AG04450 (cell line): ENCODE results near the gene HPCAL1. TPM values are rescaled to one million over a fixed set of nuclear protein-coding genes. Genes with fewer than 3 reads are reported as not detected.

ENCODE experiments used
- CTCF ChIA-PET: fragments of 300-600, 350-600 bp; formaldehyde crosslinking; extraction: SDS; loops from one replicate; lab custom pipeline; 2022; ENCODE audit warnings: antibody characterized with exemption, inconsistent platforms; lab: Charles Lee
- POLR2A ChIA-PET: fragments of 350-600 bp; formaldehyde crosslinking; extraction: SDS; loops from one replicate; lab custom pipeline; 2021; ENCODE audit warnings: antibody characterized with exemption, inconsistent platforms; lab: Yijun Ruan, JAX
- DNase-seq: peaks from one replicate; pipeline ENCODE4 v3.0.0-alpha.2; 2011; ENCODE audit warnings: low read depth, low spot score
- H3K27ac ChIP-seq: one replicate; pipeline ENCODE4 v1.5.1; 2012; ENCODE audit warnings: low read depth, low read length, control low read depth
- H3K27me3 ChIP-seq: one replicate; pipeline ENCODE4 v1.6.0; 2012; ENCODE audit warnings: low read length; ENCODE audit not compliant: control insufficient read depth, insufficient read depth
- H3K4me3 ChIP-seq: 2 replicates; pipeline ENCODE4 v1.5.1; 2011; ENCODE audit warnings: mild to moderate bottlenecking, low read depth, low read length, control low read depth
- H3K9me3 ChIP-seq: 2 replicates; pipeline ENCODE4 v1.5.1; 2012; ENCODE audit warnings: low read length; ENCODE audit not compliant: control insufficient read depth, insufficient read depth
- polyA plus RNA-seq: library from polyadenylated mRNA; depleted of rRNA; stranded (reverse); fragments of >200 nt; gene quantifications from 2 replicates; pipeline ENCODE4 v1.2.3, GENCODE V29; 2011
- TF ChIP-seq, protein P1 (sequence below): IDR thresholded peaks from 2 replicates; pipeline ENCODE4 v1.5.1; 2011; ENCODE audit warnings: low read depth, low read length, control low read depth, inconsistent platforms

Gene HPCAL1
- polyA plus RNA-seq, 1 experiment = 14.4 TPM

DNA sequence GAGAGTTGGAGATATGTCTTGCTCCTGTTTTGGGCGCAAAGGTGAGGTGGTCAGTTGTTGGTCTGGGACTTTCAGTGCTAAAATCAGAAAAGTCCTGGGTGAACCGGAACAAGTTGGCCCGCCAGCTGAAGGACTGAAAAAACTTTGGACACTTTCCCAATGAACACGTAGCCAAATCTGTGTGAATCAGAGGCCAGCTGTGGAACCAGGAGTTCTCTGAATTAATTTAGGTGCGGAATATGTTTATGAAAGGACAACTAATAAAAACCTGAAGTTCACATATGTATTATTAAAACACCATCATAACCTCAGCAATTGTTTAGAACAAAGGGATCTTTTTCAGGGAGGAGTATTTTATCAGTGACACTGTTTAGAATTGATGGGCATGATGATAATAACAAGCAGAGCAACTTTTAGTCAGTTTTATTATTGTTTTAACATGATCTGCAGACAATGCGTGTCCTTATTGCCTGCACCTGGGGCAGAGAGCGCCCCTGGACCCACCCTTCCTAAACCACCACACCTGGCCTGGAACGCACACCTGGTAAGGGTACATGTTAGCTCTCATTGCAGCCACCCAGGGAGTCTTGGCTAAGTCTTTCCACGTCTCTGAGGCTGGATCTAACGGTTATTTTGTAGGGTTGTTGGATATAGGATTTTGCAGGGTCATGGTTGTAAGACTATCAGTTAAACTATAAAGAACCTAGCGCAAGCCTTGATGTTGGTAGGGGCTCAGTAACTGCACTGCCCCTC is 155.3 kb downstream of the HPCAL1 start:
- ChIA-PET POLR2A (no interaction called here), CTCF (interaction anchor here (1.2 kb wide), 1 partner anchor 48 kb away, joined by 3 read pairs; no protein-coding TSS in a partner anchor)
- H3K4me3 ChIP-seq = no peak overlapping the region
- TF ChIP-seq, protein P1, sequence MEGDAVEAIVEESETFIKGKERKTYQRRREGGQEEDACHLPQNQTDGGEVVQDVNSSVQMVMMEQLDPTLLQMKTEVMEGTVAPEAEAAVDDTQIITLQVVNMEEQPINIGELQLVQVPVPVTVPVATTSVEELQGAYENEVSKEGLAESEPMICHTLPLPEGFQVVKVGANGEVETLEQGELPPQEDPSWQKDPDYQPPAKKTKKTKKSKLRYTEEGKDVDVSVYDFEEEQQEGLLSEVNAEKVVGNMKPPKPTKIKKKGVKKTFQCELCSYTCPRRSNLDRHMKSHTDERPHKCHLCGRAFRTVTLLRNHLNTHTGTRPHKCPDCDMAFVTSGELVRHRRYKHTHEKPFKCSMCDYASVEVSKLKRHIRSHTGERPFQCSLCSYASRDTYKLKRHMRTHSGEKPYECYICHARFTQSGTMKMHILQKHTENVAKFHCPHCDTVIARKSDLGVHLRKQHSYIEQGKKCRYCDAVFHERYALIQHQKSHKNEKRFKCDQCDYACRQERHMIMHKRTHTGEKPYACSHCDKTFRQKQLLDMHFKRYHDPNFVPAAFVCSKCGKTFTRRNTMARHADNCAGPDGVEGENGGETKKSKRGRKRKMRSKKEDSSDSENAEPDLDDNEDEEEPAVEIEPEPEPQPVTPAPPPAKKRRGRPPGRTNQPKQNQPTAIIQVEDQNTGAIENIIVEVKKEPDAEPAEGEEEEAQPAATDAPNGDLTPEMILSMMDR = no peak
- H3K27me3 ChIP-seq = peaks cover 18% of the 10 kb centered on the region
- H3K27ac ChIP-seq = no peak overlapping the region
- no peaks in the 10 kb centered on the region; the same call in 1 of the 2 replicates for H3K9me3 ChIP-seq
- peak; percentile 24 for DNase-seq

DNA sequence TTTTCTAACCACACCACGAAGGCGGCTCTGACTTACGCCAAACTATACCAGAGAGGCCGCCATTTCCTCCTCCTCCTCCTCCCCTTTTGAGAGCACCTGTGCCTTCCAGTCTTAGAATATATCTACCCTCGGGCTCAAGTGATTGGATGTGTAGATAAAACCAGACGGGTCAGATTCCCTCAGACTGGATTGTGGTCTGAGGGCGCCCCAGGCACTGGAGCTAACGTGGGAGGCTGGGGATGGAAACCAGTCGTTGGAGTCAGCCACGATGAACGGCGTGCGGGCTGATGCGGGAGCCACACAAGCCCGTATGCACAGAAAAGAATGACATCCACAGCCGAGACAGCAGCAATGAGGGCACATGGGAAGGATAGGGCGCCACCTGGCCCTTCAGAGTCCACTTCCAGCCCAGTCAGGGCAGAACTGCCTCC is 157.7 kb downstream of the HPCAL1 start:
- TF ChIP-seq, protein P1 = no peak
- peaks cover 20% of the 10 kb centered on the region for H3K27me3 ChIP-seq
- no peak overlapping the region for H3K27ac ChIP-seq
- POLR2A ChIA-PET = no interaction called here
- DNase-seq = no peak
- CTCF ChIA-PET = interaction anchor here (2.0 kb wide), 1 partner anchor 208 kb away, joined by 5 read pairs; no protein-coding TSS in a partner anchor
- no peak overlapping the region for H3K4me3 ChIP-seq
- no peaks in the 10 kb centered on the region; the same call in 1 of the 2 replicates for H3K9me3 ChIP-seq

DNA sequence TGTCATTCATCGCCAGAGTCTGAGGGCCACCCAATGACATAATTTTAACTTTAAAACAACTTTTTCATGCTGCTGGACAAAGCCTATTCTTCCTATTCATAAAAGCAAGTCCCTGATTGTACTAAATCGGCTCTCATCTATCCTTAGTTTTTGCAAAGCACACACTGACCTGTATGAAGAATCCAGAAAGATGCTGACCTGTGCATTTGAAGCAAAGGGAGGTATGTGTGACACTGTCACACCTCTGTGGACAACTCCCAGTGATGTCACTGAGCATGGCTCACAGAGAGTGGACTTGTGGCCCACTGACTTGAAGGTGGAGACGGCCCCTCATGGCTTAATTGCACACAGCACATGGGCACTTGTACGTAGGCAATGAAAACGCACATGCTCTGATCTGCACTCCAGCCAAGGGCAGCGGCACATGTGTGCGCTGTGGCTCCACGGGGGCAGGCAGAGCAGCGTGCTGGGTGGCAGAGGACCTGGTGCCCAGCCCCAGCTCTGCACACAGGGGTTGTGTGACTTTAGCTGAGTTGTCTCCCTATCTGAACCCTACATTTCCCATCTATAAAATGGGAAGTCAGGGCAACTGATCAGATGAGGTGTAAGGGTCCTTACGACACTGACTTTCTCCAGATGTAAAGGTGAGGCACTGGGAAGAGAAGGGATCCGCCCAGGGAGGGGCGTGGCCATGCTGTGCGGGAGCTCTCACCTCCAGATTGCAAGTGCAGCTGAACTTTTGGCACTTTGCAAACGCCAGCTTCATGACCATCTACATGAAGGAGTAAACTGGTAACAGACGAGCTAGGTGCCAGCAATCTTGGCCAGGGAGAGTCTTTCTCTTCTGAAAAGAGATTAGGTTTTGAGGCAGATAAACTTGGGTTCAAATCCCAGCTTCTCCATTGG is 159.7 kb downstream of the HPCAL1 start:
- POLR2A ChIA-PET = no interaction called here
- TF ChIP-seq, protein P1 = no peak
- Histone ChIP-seq H3K9me3 (no peaks in the 10 kb centered on the region; the same call in 1 of the 2 replicates), H3K27me3 (peaks cover 23% of the 10 kb centered on the region), H3K4me3 (no peak overlapping the region), H3K27ac (no peak overlapping the region)
- no peak for DNase-seq
- CTCF ChIA-PET = interaction anchor here (0.7 kb wide), 1 partner anchor 251 kb away, joined by 3 read pairs; no protein-coding TSS in a partner anchor

DNA sequence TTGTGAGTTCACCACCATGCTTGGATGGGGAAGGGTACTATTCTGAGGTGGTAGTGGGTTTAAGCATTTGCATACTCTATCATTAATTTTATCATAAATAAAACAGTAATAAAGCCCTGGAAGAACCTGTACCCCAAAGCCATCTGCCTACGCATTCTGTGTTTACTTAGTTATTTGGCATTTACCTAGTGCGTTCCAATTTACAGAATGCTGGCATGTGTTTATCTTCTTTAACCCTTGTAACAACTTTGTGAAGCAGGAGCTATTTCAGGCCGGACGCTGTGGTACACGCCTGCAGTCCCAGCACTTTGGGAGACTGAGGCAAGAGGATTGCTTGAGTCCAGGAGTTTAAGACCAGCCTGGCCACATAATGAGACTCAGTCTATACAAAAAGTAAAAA is 163.2 kb downstream of the HPCAL1 start:
- H3K27me3 ChIP-seq = peaks cover 21% of the 10 kb centered on the region
- POLR2A ChIA-PET = no interaction called here
- CTCF ChIA-PET = no interaction called here
- TF ChIP-seq, protein P1 = no peak
- H3K4me3 ChIP-seq = no peak overlapping the region
- no peak for DNase-seq
- no peak overlapping the region for H3K27ac ChIP-seq
- no peaks in the 10 kb centered on the region for H3K9me3 ChIP-seq
